ENCODE results near the gene EPB41.

DNA sequence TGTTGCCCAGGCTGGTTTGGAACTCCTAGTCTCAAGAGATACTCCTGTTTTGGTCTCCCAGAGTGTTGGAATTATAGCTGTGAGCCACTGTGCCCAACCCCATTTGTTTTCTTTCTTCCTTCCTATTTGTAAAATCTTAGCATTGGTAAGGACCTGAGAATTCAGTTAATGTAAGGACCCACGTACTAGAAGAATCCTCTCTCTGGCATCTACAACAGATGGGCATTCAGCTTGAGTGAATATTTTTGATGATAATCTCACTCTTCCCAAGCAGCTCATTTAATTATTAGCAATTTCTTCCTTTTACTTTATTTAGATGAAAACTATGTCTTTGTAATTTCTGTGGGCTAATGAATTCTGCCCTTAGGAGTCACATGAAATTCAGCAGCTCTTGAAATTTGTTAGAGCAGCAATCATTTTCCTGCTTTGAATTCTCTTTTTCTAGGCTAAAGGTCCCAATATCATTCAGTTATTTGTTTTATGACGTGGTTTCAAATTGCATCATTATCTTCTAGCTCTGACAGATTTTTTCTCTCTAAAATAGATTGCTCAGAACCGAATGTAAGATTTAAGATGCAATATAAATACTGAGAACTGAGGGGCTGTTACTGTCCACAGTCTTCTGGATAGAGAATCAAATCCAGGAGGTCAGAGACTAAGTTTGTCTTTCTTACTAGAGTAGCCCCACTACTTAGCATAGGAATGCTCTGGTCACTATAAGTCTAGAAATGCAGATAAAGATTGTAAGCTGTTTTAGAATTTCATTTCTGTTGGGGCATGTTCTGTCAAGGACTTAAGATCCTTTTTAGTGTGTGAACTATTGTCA lies 59.4 kb downstream of the EPB41 start:
- TF ChIP-seq, protein P1, sequence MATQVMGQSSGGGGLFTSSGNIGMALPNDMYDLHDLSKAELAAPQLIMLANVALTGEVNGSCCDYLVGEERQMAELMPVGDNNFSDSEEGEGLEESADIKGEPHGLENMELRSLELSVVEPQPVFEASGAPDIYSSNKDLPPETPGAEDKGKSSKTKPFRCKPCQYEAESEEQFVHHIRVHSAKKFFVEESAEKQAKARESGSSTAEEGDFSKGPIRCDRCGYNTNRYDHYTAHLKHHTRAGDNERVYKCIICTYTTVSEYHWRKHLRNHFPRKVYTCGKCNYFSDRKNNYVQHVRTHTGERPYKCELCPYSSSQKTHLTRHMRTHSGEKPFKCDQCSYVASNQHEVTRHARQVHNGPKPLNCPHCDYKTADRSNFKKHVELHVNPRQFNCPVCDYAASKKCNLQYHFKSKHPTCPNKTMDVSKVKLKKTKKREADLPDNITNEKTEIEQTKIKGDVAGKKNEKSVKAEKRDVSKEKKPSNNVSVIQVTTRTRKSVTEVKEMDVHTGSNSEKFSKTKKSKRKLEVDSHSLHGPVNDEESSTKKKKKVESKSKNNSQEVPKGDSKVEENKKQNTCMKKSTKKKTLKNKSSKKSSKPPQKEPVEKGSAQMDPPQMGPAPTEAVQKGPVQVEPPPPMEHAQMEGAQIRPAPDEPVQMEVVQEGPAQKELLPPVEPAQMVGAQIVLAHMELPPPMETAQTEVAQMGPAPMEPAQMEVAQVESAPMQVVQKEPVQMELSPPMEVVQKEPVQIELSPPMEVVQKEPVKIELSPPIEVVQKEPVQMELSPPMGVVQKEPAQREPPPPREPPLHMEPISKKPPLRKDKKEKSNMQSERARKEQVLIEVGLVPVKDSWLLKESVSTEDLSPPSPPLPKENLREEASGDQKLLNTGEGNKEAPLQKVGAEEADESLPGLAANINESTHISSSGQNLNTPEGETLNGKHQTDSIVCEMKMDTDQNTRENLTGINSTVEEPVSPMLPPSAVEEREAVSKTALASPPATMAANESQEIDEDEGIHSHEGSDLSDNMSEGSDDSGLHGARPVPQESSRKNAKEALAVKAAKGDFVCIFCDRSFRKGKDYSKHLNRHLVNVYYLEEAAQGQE (IDR thresholded peaks at IDR 0.05; ENCODE audit: low read depth, low read length): no peak
- no peak for TF ChIP-seq EP300 (IDR thresholded peaks at IDR 0.05; ENCODE audit: borderline replicate concordance in 1 of 2, low read depth in 1 of 2, low read length in 1 of 2)
- TF ChIP-seq, protein P2, sequence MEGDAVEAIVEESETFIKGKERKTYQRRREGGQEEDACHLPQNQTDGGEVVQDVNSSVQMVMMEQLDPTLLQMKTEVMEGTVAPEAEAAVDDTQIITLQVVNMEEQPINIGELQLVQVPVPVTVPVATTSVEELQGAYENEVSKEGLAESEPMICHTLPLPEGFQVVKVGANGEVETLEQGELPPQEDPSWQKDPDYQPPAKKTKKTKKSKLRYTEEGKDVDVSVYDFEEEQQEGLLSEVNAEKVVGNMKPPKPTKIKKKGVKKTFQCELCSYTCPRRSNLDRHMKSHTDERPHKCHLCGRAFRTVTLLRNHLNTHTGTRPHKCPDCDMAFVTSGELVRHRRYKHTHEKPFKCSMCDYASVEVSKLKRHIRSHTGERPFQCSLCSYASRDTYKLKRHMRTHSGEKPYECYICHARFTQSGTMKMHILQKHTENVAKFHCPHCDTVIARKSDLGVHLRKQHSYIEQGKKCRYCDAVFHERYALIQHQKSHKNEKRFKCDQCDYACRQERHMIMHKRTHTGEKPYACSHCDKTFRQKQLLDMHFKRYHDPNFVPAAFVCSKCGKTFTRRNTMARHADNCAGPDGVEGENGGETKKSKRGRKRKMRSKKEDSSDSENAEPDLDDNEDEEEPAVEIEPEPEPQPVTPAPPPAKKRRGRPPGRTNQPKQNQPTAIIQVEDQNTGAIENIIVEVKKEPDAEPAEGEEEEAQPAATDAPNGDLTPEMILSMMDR (IDR thresholded peaks at IDR 0.05): no peak
- TF ChIP-seq FOXM1 (IDR thresholded peaks at IDR 0.05; ENCODE audit: low read depth): no peak
- TF ChIP-seq, protein P3, sequence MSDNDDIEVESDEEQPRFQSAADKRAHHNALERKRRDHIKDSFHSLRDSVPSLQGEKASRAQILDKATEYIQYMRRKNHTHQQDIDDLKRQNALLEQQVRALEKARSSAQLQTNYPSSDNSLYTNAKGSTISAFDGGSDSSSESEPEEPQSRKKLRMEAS (IDR thresholded peaks at IDR 0.05; ENCODE audit: low read depth): no peak
- TF ChIP-seq GABPA (IDR thresholded peaks at IDR 0.05; ENCODE audit: low read depth): no peak
- TF ChIP-seq TAF1 (IDR thresholded peaks at IDR 0.05; ENCODE audit: borderline replicate concordance, low read depth, low read length): no peak
- no peak for TF ChIP-seq RXRA (IDR thresholded peaks at IDR 0.05; ENCODE audit: borderline replicate concordance, low read depth)
- no peak for TF ChIP-seq FOSL2 (IDR thresholded peaks at IDR 0.05; ENCODE audit: borderline replicate concordance, low read depth)
- no peak for TF ChIP-seq SMC3 (IDR thresholded peaks at IDR 0.05; ENCODE audit: low read depth, low read length)
- TF ChIP-seq POLR2AphosphoS5 (IDR thresholded peaks at IDR 0.05; ENCODE audit: low read depth, low read length): no peak
- TF ChIP-seq JUND (IDR thresholded peaks at IDR 0.05): no peak

Data from SK-N-SH (cell line).